ENCODE measurements around the gene DEUP1.

Gene DEUP1

DNA sequence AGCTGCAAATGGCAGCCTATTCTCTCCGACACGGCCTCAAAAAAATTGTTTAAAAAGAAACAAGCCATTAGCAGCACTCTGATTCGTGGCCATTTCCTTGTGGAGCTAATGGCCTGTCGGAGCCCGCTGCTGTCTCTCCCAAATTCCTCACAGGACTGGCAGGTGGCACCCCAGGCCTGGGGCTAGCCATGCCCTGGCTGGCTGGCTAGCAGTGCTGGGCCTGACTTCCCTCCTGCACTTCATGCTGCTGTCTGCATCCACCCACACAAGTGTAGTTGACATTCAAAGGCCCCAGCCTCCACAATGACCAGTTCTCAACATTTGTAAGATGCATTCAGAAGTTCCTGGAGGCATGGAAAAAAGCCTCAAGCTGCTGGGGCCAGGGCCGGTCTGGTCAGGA lies 151.2 kb downstream of the DEUP1 start:
- TF ChIP-seq, protein P1, sequence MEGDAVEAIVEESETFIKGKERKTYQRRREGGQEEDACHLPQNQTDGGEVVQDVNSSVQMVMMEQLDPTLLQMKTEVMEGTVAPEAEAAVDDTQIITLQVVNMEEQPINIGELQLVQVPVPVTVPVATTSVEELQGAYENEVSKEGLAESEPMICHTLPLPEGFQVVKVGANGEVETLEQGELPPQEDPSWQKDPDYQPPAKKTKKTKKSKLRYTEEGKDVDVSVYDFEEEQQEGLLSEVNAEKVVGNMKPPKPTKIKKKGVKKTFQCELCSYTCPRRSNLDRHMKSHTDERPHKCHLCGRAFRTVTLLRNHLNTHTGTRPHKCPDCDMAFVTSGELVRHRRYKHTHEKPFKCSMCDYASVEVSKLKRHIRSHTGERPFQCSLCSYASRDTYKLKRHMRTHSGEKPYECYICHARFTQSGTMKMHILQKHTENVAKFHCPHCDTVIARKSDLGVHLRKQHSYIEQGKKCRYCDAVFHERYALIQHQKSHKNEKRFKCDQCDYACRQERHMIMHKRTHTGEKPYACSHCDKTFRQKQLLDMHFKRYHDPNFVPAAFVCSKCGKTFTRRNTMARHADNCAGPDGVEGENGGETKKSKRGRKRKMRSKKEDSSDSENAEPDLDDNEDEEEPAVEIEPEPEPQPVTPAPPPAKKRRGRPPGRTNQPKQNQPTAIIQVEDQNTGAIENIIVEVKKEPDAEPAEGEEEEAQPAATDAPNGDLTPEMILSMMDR (conservative IDR thresholded peaks at IDR 0.05; ENCODE audit: low read depth, low read length): no peak
- no peak overlapping the region for H3K4me3 ChIP-seq (ENCODE audit: low read depth, low read length)
- DNase-seq (ENCODE audit: low read depth): no peak

GRCh38 chr11:93482556-93482955 lies 152.0 kb downstream of the DEUP1 start:
- TF ChIP-seq, protein P1 (conservative IDR thresholded peaks at IDR 0.05; ENCODE audit: low read depth, low read length): no peak
- DNase-seq (ENCODE audit: low read depth): no peak

DNA sequence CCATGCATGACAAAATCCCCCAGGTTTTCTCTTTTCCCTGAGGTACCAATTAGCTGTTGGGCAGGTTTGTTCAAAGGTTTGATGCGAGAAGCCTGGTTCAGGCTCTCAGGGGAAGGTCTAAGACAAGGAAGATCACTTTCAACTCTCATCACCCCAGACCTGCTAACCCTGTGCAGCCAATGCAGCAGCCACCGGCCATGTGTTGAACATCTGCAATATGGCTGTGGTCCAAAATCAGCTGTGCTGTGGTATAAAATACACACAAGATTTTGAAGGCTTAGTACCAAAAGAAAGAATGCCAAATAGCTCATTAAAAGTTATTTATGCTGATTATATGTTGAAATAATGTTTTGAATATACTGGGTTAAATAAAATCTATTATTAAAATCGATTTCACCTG lies 154.2 kb downstream of the DEUP1 start:
- DNase-seq (ENCODE audit: low read depth): peak; percentile 73
- TF ChIP-seq, protein P1 (conservative IDR thresholded peaks at IDR 0.05; ENCODE audit: low read depth, low read length): no peak
- H3K4me3 ChIP-seq (ENCODE audit: low read depth, low read length): no peak overlapping the region

More at GRCh38 chr11:93482556-93482955, 152.0 kb downstream of the DEUP1 start:
- no peak overlapping the region for H3K4me3 ChIP-seq (ENCODE audit: low read depth, low read length)

- no peak for DNase-seq (ENCODE audit: low read depth)
- TF ChIP-seq, protein P1 (conservative IDR thresholded peaks at IDR 0.05; ENCODE audit: low read depth, low read length): no peak
- H3K4me3 ChIP-seq (ENCODE audit: low read depth, low read length): no peak overlapping the region
Measured at GRCh38 chr11:93485983-93486382, 155.4 kb downstream of the DEUP1 start.

DNA sequence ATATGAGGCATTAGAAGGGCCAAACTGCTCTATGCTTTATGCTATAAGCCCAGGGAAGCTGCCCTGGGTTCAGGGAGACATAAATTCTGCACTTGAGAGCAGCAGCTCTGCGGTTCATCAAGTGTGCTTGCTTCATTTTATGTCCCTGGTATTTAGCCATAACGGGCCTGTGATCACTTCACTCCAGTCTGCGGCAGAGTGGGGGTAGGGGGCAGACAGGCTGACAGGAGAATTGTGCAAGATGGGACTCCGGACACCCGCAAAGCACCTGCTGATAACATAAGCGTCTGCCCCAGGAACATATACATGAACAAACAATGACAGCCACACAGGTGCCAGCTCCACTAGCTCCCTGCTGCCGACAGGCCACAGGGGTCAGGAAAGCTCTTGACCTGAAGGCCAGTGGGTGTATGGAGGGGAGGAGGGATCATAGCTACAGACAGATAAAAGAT lies 156.5 kb downstream of the DEUP1 start:
- H3K4me3 ChIP-seq (ENCODE audit: low read depth, low read length): no peak overlapping the region
- TF ChIP-seq, protein P1 (conservative IDR thresholded peaks at IDR 0.05; ENCODE audit: low read depth, low read length): no peak
- peak; percentile 38 for DNase-seq (ENCODE audit: low read depth)
